GM23248 (cell line): ENCODE measurements around the gene LRRFIP1.

Experiments used
- EZH2 ChIP-seq: fragments of 200-600 bp; sonication (generic); IDR thresholded peaks from 2 replicates; pipeline ENCODE4 v1.6.1; 2018; ENCODE audit warnings: antibody characterized with exemption, mild to moderate bottlenecking; ENCODE audit not compliant: insufficient read depth, poor library complexity, severe bottlenecking
- EZH2phosphoT487 ChIP-seq: fragments of 200-600 bp; sonication (generic); IDR thresholded peaks from 2 replicates; pipeline ENCODE4 v1.6.1; 2018; ENCODE audit warnings: antibody characterized with exemption, moderate library complexity, mild to moderate bottlenecking, low read depth; ENCODE audit not compliant: insufficient read depth

GRCh38 chr2:237603718-237604362 is 23.5 kb upstream of the LRRFIP1 start:
- no peak for TF ChIP-seq EZH2
- TF ChIP-seq EZH2phosphoT487 = no peak
